ENCODE results near the gene TAS2R9.

DNA sequence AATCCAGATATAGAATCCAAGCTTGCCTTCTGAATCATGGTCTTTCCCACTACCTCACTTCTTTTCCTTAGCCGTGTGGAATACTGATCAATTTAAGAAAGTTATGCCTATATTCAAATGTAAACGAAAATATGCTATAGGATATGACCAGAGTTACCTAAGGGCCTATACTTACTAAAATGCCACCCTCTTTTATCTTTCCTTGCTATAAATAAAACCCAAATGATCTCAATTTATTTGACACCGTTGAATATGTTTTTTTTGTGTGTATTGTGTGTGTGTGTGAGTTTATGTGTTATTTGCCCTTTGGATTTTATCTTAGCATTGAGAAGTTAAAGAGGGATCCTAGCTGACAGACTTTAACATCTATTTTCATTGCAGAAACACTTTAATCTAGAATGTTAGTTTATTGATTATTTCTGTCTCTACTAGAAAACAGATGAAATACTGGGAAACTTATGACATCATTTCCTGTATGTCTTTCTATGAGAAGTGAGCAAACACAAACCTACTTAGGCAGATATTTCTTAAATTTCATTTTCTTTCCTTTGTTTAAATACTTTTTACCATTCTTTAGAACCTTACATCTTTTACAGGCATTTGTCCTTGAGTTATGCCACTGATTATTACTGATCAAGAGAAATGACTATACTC, 2.0 kb upstream of the TAS2R9 start:
- TF ChIP-seq, protein P1, sequence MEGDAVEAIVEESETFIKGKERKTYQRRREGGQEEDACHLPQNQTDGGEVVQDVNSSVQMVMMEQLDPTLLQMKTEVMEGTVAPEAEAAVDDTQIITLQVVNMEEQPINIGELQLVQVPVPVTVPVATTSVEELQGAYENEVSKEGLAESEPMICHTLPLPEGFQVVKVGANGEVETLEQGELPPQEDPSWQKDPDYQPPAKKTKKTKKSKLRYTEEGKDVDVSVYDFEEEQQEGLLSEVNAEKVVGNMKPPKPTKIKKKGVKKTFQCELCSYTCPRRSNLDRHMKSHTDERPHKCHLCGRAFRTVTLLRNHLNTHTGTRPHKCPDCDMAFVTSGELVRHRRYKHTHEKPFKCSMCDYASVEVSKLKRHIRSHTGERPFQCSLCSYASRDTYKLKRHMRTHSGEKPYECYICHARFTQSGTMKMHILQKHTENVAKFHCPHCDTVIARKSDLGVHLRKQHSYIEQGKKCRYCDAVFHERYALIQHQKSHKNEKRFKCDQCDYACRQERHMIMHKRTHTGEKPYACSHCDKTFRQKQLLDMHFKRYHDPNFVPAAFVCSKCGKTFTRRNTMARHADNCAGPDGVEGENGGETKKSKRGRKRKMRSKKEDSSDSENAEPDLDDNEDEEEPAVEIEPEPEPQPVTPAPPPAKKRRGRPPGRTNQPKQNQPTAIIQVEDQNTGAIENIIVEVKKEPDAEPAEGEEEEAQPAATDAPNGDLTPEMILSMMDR (IDR thresholded peaks at IDR 0.05; ENCODE audit: low read depth, low read length, poor library complexity, severe bottlenecking), result no peak
- no peak for TF ChIP-seq EZH2phosphoT487 (IDR thresholded peaks at IDR 0.05; ENCODE audit: borderline replicate concordance, low read length)

All from DOHH2 (cell line).